Measurements from ENCODE around the gene KLHL29.

GRCh38 chr2:23469142-23469540, 84.2 kb downstream of the KLHL29 start:
- no peak for TF ChIP-seq JUND (IDR thresholded peaks at IDR 0.05)
- no peak for TF ChIP-seq CTCF (IDR thresholded peaks at IDR 0.05)
- no peak for TF ChIP-seq MAX (IDR thresholded peaks at IDR 0.05; ENCODE audit: low read depth)
- no peak for TF ChIP-seq RAD21 (IDR thresholded peaks at IDR 0.05; ENCODE audit: low read length)
- TF ChIP-seq USF2 (IDR thresholded peaks at IDR 0.05; ENCODE audit: borderline replicate concordance, low read depth, low read length) = no peak
- TF ChIP-seq POLR2AphosphoS5 (IDR thresholded peaks at IDR 0.05; ENCODE audit: low read depth, low read length) = no peak
- no peak for TF ChIP-seq NRF1 (IDR thresholded peaks at IDR 0.05; ENCODE audit: low read depth, low read length)
- TF ChIP-seq YY1 (IDR thresholded peaks at IDR 0.05; ENCODE audit: low read depth) = no peak
- TF ChIP-seq REST (IDR thresholded peaks at IDR 0.05; ENCODE audit: low read depth, low read length) = no peak
- TF ChIP-seq TAF1 (IDR thresholded peaks at IDR 0.05; ENCODE audit: borderline replicate concordance, low read depth, low read length) = no peak

Measured in SK-N-SH (cell line).